Fibroblast of pulmonary artery (primary cell): ENCODE data around the gene PTPRN2.

Source experiments
- DNase-seq: peaks from one replicate; pipeline ENCODE4 v3.0.0-alpha.2; 2010; ENCODE audit warnings: low read depth
- H3K4me3 ChIP-seq: replicated peaks from 2 replicates; pipeline ENCODE4 v1.5.1; 2011; ENCODE audit warnings: low read depth, mild to moderate bottlenecking, control low read depth, low read length, moderate library complexity
- TF ChIP-seq, protein P1 (sequence below): IDR thresholded peaks from 2 replicates; pipeline ENCODE4 v1.5.1; 2011; ENCODE audit warnings: mild to moderate bottlenecking, control low read depth, low read length, inconsistent platforms; ENCODE audit errors: missing control alignments

The PTPRN2 gene

DNA sequence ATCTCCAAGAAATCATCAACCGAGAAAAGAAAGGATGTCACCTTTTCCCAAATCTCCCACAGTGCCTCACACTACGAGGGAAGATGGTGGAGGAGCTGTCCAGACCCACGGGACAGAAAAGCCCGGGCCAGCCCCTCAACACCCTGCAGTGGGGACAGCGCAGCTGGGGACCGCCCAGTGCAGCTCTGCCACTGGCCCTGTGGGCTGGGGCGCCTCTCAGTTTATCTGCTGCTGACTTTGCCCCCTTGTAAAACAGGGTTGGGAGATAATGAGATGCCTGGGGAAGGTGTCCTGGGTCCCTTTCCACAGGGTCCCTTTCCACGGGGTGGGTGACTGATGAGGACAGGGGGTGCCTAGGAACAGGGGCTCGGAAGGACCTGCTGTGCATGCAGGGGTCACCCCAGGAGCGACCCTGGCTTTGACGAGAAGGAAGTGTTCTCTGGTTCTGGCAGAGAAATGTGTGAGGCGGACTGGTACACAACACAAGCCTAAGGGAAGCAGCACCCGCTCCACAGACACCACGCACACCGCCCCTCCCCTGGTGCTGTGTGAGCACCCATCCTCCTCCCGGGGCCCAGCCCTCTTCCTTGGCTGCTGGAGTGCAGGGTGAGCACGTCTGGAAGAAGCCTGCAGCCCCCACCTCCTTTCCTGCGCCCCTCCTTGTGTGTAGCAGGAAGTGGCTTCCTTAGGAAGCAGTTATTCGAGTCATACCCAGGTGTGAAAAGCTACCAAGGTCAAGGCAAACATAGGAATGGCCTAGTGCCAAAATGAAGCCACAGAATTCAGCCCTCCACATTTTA, 911.0 kb downstream of the PTPRN2 start:
- no peak overlapping the region for H3K4me3 ChIP-seq
- TF ChIP-seq, protein P1, sequence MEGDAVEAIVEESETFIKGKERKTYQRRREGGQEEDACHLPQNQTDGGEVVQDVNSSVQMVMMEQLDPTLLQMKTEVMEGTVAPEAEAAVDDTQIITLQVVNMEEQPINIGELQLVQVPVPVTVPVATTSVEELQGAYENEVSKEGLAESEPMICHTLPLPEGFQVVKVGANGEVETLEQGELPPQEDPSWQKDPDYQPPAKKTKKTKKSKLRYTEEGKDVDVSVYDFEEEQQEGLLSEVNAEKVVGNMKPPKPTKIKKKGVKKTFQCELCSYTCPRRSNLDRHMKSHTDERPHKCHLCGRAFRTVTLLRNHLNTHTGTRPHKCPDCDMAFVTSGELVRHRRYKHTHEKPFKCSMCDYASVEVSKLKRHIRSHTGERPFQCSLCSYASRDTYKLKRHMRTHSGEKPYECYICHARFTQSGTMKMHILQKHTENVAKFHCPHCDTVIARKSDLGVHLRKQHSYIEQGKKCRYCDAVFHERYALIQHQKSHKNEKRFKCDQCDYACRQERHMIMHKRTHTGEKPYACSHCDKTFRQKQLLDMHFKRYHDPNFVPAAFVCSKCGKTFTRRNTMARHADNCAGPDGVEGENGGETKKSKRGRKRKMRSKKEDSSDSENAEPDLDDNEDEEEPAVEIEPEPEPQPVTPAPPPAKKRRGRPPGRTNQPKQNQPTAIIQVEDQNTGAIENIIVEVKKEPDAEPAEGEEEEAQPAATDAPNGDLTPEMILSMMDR = no peak
- DNase-seq = no peak

- H3K4me3 ChIP-seq = no peak overlapping the region
- DNase-seq = no peak
- TF ChIP-seq, protein P1 = no peak
These were observed 911.6 kb downstream of the PTPRN2 start for GRCh38 chr7:157676001-157676400.

DNA sequence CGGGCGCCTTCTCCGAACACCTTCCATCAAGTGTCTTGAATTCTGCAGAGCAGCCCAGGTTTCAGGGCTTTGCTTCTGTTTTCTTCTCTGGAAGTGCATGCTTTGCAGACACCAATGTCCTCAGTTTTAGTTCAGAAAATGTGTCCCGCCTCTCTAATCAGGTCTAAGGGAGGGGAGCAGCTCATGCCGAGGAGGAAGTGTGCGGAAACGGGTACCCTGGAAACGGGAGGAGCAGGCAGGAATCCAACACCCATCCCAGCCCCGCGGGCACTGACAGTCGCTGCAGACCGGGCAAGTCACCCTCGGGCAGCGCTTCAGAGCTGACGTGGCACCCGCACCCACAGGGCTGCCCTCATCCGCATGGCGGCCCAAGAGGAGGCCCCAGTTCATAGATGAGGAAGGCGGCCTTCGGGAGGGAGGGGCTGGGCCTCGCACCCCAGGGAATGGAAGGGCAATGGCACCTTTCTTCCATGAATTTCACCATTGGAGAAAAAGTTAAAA, 912.1 kb downstream of the PTPRN2 start:
- TF ChIP-seq, protein P1 = no peak
- no peak for DNase-seq
- no peak overlapping the region for H3K4me3 ChIP-seq

- TF ChIP-seq, protein P1 = no peak
- DNase-seq = no peak
- no peak overlapping the region for H3K4me3 ChIP-seq
These were observed 912.8 kb downstream of the PTPRN2 start for GRCh38 chr7:157674715-157675426.

DNA sequence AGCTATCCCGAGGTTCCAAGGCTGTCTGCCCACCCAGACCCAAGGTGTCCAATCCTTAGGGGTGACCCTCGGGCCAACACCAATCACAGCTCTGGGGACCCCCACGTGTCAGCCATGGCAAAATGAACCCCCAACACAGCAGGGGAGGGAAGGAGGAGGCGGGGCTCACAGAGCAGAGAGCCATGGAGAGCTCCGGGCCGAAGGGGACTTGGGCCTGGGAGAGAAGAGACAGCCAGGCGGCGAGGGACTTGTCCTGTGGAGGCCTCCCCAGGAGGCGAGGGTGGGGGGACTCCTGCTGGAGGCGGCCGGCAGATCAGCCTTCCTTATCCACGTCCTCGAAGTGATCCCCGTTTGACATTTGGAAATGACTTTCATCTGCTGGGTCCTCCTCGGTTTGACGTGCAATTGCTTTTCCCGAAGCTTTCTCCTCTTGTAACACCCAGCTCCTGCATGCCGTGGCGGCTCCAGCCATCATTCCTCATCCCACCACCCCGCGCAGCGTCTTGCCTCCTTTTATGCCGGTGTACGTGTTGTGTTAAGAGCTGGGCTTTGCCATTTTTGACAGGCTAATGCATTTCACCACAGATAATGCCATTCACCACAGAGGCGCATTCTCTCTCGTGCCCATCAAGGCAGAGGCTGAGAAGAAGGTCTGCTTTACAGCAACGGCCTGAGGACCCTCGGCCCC, 913.5 kb downstream of the PTPRN2 start:
- no peak for DNase-seq
- TF ChIP-seq, protein P1 = no peak
- no peak overlapping the region for H3K4me3 ChIP-seq

- TF ChIP-seq, protein P1 = no peak
- no peak overlapping the region for H3K4me3 ChIP-seq
- no peak for DNase-seq
These were observed 914.0 kb downstream of the PTPRN2 start for GRCh38 chr7:157673573-157673972.
